Smooth muscle cell (in vitro differentiated cells): ENCODE data around the gene CAMTA1. TPM values are rescaled to one million over a fixed set of nuclear protein-coding genes. Genes with fewer than 3 reads are reported as not detected.

Experiments
- DNase-seq: peaks from one replicate; lab custom pipeline; 2025; ENCODE audit not compliant: unreplicated experiment; lab: John Stamatoyannopoulos, UW
- H2AFZ ChIP-seq: fragments of 200-600 bp; sonication (generic); 2 replicates; pipeline ENCODE4 v1.6.0; 2016; ENCODE audit warnings: antibody characterized with exemption, low read depth, mild to moderate bottlenecking
- H3F3A ChIP-seq: fragments of 200-600 bp; sonication (generic); 2 replicates; pipeline ENCODE4 v1.6.0; 2017; ENCODE audit warnings: antibody characterized with exemption, low read depth
- H3K27ac ChIP-seq: fragments of 200-600 bp; sonication (generic); 2 replicates; pipeline ENCODE4 v1.5.1; 2016; ENCODE audit warnings: low read depth, mild to moderate bottlenecking
- H3K27me3 ChIP-seq: fragments of 200-600 bp; sonication (generic); 2 replicates; pipeline ENCODE4 v1.6.1; 2016; ENCODE audit warnings: low read depth, mild to moderate bottlenecking
- H3K36me3 ChIP-seq: fragments of 200-600 bp; sonication (generic); 2 replicates; pipeline ENCODE4 v1.5.1; 2016; ENCODE audit warnings: low read depth
- H3K4me1 ChIP-seq: fragments of 200-600 bp; sonication (generic); 2 replicates; pipeline ENCODE4 v1.5.1; 2016; ENCODE audit warnings: low read depth
- H3K4me2 ChIP-seq: fragments of 200-600 bp; sonication (generic); 2 replicates; pipeline ENCODE4 v1.6.0; 2016; ENCODE audit warnings: mild to moderate bottlenecking
- H3K4me3 ChIP-seq: fragments of 200-600 bp; sonication (generic); 2 replicates; pipeline ENCODE4 v1.5.1; 2016; ENCODE audit warnings: mild to moderate bottlenecking
- H3K79me2 ChIP-seq: fragments of 200-600 bp; sonication (generic); 2 replicates; pipeline ENCODE4 v1.6.0; 2016; ENCODE audit warnings: low read depth, mild to moderate bottlenecking
- H3K9ac ChIP-seq: fragments of 200-600 bp; sonication (generic); 2 replicates; pipeline ENCODE4 v1.6.0; 2016; ENCODE audit warnings: low read depth
- H3K9me3 ChIP-seq: fragments of 200-600 bp; sonication (generic); replicated peaks from 2 replicates; pipeline ENCODE4 v1.5.1; 2016; ENCODE audit warnings: low read depth
- H4K20me1 ChIP-seq: fragments of 200-600 bp; sonication (generic); 2 replicates; pipeline ENCODE4 v1.6.0; 2016; ENCODE audit warnings: low read depth
- CTCF ChIP-seq: fragments of 200-600 bp; sonication (generic); IDR thresholded peaks from 2 replicates; pipeline ENCODE4 v1.5.1; 2017; ENCODE audit warnings: borderline replicate concordance, mild to moderate bottlenecking, antibody characterized with exemption; ENCODE audit not compliant: insufficient read depth, poor library complexity, severe bottlenecking
- WGBS: methylation state at CpG from one replicate; pipeline ENCODE4 v1.1.7; 2016; ENCODE audit warnings: low lambda C conversion rate; 5-methylcytosine and 5-hydroxymethylcytosine counted together
- polyA plus RNA-seq: library from polyadenylated mRNA; unstranded; fragments of >200 nt; fragmentation: Nextera tagmentation; extraction: Ambion mirVana; gene quantifications from 2 replicates; pipeline ENCODE4 v1.2.1, GENCODE V29; 2016
- total RNA-seq: library from RNA; depleted of rRNA; stranded (reverse); fragments of >200 nt; gene quantifications from 2 replicates; pipeline ENCODE4 v1.2.3, GENCODE V29; 2014

The CAMTA1 gene
- total and polyA plus RNA-seq, 2 experiments from 2014 or later = 139 to 145 TPM

GRCh38 chr1:7343882-7344281, 558.6 kb downstream of the CAMTA1 start:
- WGBS = 71% methylated on average over 6 of the region's 6 CpGs
- Histone ChIP-seq H3K4me2 (no peak overlapping the region), H3K4me3 (no peak overlapping the region), H3K4me1 (peaks cover 3% of the 10 kb centered on the region), H2AFZ (no peak overlapping the region), H3K9ac (no peak overlapping the region), H3K36me3 (no peaks in the 10 kb centered on the region), H3K27ac (peak overlapping the region; percentile 87), H3K79me2 (no peaks in the 10 kb centered on the region), H3K27me3 (no peaks in the 10 kb centered on the region), H4K20me1 (no peaks in the 10 kb centered on the region), H3K9me3 (no peaks in the 10 kb centered on the region), H3F3A (no peaks in the 10 kb centered on the region)
- TF ChIP-seq CTCF = no peak
- DNase-seq = no peak

GRCh38 chr1:7344299-7344698, 559.0 kb downstream of the CAMTA1 start:
- WGBS = 65% methylated on average over 2 of the region's 2 CpGs
- no peaks in the 10 kb centered on the region for H3K9me3 ChIP-seq
- H2AFZ ChIP-seq = no peak overlapping the region
- no peaks in the 10 kb centered on the region for H3K36me3 ChIP-seq
- peak overlapping the region; percentile 87 for H3K27ac ChIP-seq
- H3K4me3 ChIP-seq = no peak overlapping the region
- no peak for TF ChIP-seq CTCF
- no peak overlapping the region for H3K9ac ChIP-seq
- H4K20me1 ChIP-seq = no peaks in the 10 kb centered on the region
- peaks cover 3% of the 10 kb centered on the region for H3K4me1 ChIP-seq
- no peaks in the 10 kb centered on the region for H3F3A ChIP-seq
- H3K79me2 ChIP-seq = no peaks in the 10 kb centered on the region
- no peak for DNase-seq
- H3K4me2 ChIP-seq = no peak overlapping the region
- no peaks in the 10 kb centered on the region for H3K27me3 ChIP-seq

- no peak overlapping the region for H3K4me3 ChIP-seq
- TF ChIP-seq CTCF = no peak
- H3K4me2 ChIP-seq = no peak overlapping the region
- H3K4me1 ChIP-seq = peaks cover 3% of the 10 kb centered on the region
- H3K27ac ChIP-seq = no peak overlapping the region
- H3K9me3 ChIP-seq = no peaks in the 10 kb centered on the region
- whole genome bisulfite sequencing = 89% methylated on average over 3 of the region's 3 CpGs
- DNase-seq = no peak
- H3K27me3 ChIP-seq = no peaks in the 10 kb centered on the region
- H3K9ac ChIP-seq = no peak overlapping the region
- H3K36me3 ChIP-seq = no peaks in the 10 kb centered on the region
- no peaks in the 10 kb centered on the region for H4K20me1 ChIP-seq
- H2AFZ ChIP-seq = no peak overlapping the region
- no peaks in the 10 kb centered on the region for H3F3A ChIP-seq
- H3K79me2 ChIP-seq = no peaks in the 10 kb centered on the region
Observed at GRCh38 chr1:7345516-7345915, 560.3 kb downstream of the CAMTA1 start.

- no peak overlapping the region for H2AFZ ChIP-seq
- no peaks in the 10 kb centered on the region for H3F3A ChIP-seq
- no peak for DNase-seq
- no peak overlapping the region for H3K4me2 ChIP-seq
- no peak for TF ChIP-seq CTCF
- no peaks in the 10 kb centered on the region for H3K27me3 ChIP-seq
- no peaks in the 10 kb centered on the region for H3K9me3 ChIP-seq
- no peaks in the 10 kb centered on the region for H4K20me1 ChIP-seq
- H3K36me3 ChIP-seq = no peaks in the 10 kb centered on the region
- H3K4me1 ChIP-seq = peaks cover 3% of the 10 kb centered on the region
- H3K27ac ChIP-seq = no peak overlapping the region
- no peak overlapping the region for H3K9ac ChIP-seq
- H3K79me2 ChIP-seq = no peaks in the 10 kb centered on the region
- H3K4me3 ChIP-seq = no peak overlapping the region
- WGBS = 89% methylated on average over 3 of the region's 3 CpGs
Observed at GRCh38 chr1:7346070-7346596, 560.9 kb downstream of the CAMTA1 start.
